Activated CD8-positive, alpha-beta memory T cell treated with anti-CD3 and anti-CD28 coated beads for 36 hours (primary cell): ENCODE measurements around the gene CCDC85C. TPM values are rescaled to one million over a fixed set of nuclear protein-coding genes. Genes with fewer than 3 reads are reported as not detected.

Experiments
- CTCF ChIA-PET: fragments of 350-600 bp; sonication (Branson Sonifier 250); formaldehyde crosslinking; loops from one replicate; lab custom pipeline; 2021; ENCODE audit warnings: antibody characterized with exemption; lab: Charles Lee
- POLR2A ChIA-PET: fragments of 350-600 bp; sonication (Branson Sonifier 250); formaldehyde crosslinking; loops from one replicate; lab custom pipeline; 2021; ENCODE audit warnings: antibody characterized with exemption; lab: Charles Lee
- total RNA-seq, 2 experiments: library from RNA; stranded (reverse); gene quantifications; one replicate each; pipeline ENCODE4 v1.2.3, GENCODE V29; 2021

The CCDC85C gene
- total RNA-seq, 2 experiments from 2014 or later: 4.7 to 5.5 TPM

DNA sequence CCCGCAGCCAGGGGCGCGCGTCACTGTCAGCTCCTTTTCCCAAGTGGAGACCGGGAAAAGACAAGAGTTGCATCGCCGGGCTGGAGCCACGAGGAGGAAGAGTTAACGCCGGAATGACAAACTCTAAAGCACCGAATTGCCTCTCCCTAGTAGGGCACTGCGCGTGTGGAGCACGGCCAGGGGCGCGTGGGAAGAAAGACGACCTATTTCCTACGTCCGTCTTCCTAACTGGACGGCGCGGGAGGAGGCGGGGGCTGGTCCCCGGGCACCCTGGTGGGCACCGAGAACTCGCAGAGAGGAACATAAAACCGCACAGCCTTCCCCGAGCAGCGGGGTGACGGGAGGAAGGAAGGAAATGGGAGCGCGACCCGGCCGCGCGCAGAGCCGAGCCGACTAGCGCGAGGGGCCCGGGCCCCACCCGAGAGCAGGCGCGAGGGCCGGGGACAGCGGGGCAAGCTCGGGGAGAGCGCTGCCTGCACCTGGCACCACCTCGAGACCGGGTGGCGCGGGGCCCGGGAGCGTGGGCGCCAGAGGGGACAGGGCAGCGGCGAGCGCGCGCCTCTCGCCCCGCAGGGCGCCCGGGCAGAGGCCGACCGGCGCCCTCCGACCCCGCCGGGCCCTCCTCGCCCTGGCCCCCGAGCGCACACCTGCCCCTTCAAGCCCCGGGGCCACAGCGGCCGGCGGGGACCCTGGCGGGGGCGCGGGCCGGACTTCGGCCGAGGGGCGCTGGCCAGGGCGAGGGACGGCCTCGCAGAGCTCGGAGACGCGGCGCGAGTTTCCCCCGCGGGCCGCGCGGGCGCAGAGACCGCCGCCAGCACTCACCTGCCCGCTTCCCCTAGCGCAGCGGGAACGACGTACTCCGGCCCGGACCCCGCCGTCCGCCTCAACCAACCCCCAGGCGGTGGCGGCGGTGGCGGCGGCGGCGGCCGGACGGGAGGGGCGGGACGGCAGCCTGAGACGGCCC is 123.8 kb downstream of the CCDC85C start, which contains the start of gene SETD3:
TSS of gene SETD3 (minus strand) at position 954 of the 964 bp plus-strand sequence. CDS start 15,054 bp downstream, outside the sequence.
- CTCF ChIA-PET: interaction anchor here (1.2 kb wide), 1 partner anchor 10 kb away, joined by 3 read pairs; no protein-coding TSS in a partner anchor

DNA sequence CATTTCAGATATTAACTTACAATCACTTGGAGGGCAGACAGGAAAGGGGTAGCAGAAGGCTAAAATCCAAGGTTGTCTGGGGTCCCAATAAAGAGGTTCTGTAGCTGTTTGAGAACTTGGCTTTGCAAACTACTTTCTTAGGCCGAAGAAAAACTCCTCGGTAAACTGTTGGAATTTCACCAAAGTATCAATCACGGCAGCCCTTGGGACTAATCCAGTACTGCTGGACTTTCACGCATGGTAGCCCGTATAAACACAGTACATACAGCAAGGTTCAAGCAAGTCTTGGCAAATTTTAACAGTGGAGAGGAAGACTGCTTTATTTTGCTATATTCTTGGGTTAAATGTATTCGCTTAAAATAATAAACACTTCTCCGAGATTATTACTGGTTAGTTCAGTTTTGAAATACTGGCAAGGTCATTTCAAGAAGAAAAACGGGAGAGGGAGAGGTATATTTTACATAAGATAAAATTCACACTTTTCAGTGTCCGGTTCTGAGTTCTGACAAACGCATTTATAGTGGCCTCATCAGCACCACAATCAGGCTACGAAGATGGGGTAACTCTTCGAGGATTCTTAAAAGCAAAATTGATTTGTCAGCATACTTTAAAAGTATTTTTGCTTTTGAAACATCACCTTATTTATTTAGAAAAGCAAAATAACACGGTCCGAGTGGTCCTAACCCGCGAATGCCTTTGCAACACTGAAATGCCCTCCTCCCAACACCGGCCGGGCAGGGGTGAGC is 124.7 kb downstream of the CCDC85C start:
- POLR2A ChIA-PET: interaction anchor here (2.4 kb wide), 1 partner anchor 125 kb away, joined by 16 read pairs; the partner anchor contains the start of gene CCDC85C
- CTCF ChIA-PET: interaction anchor here (0.9 kb wide), 1 partner anchor 43 kb away, joined by 3 read pairs; no protein-coding TSS in a partner anchor

More for the DNA sequence above, 123.8 kb downstream of the CCDC85C start, which contains the start of gene SETD3:
- POLR2A ChIA-PET: interaction anchor here (0.6 to 2.4 kb wide), 10 partner anchors 9 to 625 kb away, joined by 3 to 16 read pairs (median 3); partner anchors contain the start of genes BCL11B, CCDC85C and CYP46A1

DNA sequence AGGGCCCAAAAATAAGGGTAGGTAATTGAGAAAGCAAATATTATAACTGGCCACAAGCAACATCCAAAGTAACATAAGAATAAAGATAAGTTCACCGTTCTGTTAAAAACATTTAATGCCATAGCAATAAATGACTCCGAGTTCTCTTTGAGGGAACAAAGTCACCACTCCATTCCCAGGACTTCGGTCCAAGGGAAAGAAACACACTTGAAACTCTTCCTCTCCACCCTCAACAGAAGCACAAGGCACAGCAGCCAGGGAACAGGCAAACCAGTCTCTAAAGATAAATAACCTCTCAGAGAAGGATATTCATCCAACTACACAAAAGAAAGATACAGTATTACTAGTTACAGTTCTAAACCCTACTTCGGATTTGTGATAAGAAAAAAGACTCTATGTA is 125.9 kb downstream of the CCDC85C start:
- ChIA-PET CTCF (no interaction called here), POLR2A (no interaction called here)

DNA sequence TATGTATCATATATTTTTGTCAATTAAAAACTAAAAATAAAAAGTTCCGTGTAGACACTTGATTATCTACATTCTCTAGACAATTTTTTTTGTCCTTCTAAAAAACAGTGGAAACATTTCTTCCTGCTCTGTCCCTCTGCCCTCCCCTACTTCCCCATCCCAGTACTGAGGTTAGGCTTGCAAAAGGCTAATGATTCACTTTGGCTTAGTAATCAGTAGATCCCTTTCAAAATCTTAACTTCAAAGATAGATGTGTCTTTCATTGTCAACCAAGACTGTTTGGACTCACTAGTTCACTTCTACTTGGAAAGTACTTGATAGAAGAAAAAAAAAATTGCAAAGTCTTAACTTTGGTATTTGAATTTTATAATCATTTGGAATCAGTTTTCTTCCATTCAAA is 127.1 kb downstream of the CCDC85C start:
- ChIA-PET CTCF (no interaction called here), POLR2A (no interaction called here)

DNA sequence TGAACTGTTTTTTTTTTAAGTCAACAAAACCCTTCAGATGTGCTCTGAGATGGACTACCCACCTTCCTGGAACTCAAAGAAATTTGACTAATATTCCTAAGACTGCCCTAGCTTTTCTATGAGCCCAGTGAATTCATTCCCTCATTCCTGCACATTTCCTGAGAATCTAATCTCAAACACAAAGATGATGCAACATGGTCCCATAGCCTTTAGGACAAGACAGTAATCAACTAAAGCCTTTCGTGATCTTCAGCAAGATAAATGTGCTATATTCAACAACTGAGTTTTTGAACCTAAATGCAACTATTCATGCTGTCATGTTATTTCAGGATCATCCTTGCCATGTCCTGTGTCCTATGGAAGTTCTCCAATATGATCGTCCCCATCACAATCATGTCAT is 128.3 kb downstream of the CCDC85C start:
- ChIA-PET POLR2A (no interaction called here), CTCF (no interaction called here)

DNA sequence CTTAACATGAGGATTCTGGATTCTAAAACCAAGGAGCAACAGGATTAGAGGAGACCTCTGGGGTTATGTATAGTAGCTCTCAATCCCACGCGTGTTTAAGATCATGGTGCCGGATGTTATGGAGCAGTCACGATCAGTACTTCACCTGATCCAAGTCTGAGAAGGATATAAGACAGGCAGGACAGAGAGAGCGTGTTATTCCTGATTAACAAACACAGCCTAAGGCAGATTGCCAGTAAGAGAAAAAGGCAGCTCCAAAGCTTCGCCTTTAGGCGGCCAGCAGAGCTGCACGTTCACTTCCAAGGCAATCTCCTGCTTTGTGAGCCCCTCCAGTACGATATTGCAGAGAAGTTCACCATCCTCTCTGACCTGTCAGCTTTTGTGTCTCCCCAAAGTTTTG is 128.8 kb downstream of the CCDC85C start:
- CTCF ChIA-PET: no interaction called here

DNA sequence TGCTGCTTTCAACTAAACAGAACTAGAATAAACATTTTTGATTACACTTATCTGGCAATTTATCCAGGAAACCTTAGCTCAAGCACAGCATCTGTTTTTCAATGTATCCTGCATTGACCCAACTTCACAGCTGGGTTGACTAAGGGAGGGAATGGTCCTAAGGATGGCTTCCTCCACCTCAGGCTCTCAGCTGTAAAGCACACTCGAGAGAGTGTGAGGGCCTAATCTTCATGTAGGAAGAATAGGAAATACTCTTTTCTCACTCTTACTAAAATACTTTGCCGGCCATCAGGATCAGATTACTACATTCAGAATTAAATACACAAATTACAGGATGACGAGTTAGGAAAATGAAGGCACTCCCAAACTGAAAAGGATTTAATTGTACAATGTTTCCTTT is 130.5 kb downstream of the CCDC85C start:
- CTCF ChIA-PET: no interaction called here
- POLR2A ChIA-PET: no interaction called here

More for the DNA sequence above, 128.8 kb downstream of the CCDC85C start:
- POLR2A ChIA-PET: no interaction called here

DNA sequence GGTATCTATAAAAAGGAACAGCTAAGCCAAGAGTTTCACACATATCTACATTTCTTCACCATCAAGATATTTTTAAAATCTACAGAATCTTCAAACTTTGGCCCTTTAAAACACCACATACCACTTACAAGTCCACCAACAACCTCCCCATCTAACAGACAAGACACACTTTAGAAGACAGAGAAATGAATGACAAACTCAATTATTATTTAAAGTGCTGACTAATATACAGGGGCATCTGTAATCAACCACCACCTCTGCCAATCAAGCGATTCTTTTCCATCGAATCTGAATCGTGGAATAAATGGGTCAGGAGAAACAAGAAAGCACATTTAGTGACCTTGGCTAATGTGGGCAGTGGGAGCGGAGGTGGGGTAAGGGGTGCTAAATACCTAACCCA is 131.1 kb downstream of the CCDC85C start:
- ChIA-PET CTCF (no interaction called here), POLR2A (no interaction called here)

DNA sequence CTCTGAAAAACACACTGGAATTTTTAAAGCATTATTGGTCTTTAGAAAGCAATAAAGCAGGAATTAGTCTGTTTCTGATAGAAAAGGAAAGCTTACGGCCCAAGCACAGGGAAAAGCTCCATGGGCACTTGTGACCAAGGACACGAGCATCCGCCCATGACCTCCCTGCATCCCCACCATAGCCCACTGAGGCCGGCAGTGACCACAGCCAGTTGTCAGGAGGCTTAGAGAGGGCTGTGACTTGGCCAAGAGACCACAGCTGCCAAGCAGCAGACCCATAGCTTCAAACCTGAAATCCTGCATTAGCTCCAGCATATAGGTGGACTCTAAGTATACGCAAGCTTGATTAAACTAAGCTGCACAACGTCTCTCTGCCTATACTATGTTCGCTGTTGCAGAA is 132.3 kb downstream of the CCDC85C start:
- POLR2A ChIA-PET: interaction anchor here (0.9 kb wide), 1 partner anchor 9 kb away, joined by 3 read pairs; the partner anchor contains the start of genes CCNK and SETD3
- CTCF ChIA-PET: no interaction called here

DNA sequence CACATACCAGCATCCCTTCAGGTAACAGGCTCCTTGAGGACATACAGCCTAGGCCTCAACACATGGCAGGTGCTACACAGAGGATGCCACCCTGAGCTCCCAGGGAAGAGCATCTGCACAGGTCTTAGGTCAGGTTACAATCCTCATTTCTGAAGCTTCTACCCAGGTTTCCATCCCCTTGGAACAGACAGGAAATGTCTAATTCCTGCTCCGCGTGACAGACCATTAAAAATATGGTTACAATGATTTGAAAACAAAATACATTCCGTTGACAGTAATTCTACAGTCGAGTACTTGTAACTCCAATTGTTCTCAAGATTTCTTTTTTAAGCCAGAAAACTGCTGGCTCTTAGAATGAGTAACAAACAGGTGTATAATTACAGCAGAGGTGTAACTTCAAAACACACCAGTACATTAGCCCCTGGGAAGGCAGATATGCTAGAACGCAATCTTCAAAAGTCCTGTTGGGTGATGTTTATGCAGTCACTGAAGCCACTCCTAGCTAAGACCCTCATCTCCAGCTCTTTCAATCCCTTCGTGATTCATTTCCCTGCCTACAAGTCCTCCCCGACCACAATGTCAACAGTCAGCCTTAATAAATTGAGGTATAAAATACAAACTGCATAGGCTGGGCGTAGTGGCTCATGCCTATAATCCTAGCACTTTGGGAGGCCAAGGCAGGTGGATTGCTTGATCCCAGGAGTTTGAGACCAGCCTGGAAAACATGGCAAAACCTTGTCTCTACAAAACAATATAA is 135.0 kb downstream of the CCDC85C start:
- POLR2A ChIA-PET: no interaction called here

DNA sequence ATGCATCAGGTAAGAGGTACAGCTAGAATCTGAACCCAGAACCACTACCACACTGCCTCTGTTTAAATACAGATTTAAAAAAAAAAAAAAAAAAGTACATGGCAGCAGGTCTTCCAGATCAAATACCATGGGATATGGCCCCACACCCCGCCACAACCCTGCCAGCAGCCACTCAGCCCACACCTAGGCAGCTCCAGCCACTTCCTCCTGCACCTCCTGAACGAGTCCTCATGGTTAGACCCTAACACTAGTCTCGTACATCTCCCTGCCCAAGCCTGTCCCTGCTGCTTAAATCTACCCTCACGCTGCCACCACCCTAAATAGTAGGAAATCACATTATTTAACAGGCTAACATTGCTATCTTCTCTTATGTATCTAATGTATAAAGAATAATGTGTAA is 135.9 kb downstream of the CCDC85C start:
- POLR2A ChIA-PET: interaction anchor here (0.7 kb wide), 2 partner anchors 61 to 462 kb away, joined by 5 to 6 read pairs; no protein-coding TSS in a partner anchor
- CTCF ChIA-PET: no interaction called here

More for the DNA sequence above, 135.0 kb downstream of the CCDC85C start:
- CTCF ChIA-PET: no interaction called here

DNA sequence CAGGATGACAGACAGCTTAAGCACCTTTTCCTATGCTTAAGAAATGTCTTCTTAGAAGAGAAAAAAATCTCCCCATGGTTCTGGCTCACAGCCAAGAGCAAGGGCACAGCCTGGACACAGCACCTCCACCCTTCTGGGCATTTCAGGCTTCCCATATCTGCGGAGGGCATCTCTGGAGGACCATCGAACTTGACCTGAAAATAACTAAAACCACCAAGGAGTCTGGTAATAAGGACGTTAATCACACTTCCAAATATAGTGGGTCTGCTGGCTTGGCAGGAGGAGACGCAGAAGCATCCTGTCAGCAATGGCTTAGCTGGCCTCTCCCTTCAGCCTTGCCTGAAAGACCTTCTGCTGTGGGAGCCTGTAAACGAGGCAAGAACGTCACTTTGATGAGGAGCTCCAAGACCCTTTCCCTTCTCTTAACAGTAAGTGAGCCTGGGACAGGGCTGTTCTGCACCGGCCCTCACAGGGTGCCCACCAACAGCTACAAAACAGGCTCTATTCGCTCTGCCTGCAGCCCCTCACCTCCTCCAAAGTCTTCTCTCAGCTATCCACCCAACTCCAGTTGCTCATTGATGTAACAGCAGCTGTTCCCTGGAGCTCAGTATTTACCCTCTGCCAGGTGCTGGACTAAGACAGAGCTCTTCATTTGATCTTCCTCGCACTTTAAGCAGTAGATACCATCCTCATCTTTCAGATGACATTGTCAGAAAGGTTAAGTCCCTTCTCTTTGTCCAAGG is 136.5 kb downstream of the CCDC85C start:
- POLR2A ChIA-PET: interaction anchor here (0.6 to 0.7 kb wide), 2 partner anchors 62 to 193 kb away, joined by 5 to 19 read pairs; no protein-coding TSS in a partner anchor

DNA sequence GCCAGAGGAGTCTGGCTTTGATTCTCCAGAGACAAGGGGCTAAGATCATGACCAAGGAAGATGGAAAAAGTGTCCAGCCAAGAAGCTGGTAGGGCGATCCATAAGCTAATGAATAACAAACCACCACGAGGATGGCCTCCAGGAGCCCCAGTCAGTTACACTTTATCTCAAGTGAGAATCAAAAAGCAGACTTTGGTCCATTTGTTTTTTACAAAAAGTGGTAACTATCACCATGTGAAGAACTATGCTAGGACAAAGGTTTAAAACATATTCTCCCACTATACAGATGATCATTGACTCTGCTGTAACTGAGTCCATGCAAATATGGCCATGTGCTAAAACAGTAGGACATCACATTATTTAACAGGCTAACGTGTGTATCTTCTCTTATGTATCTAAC is 137.2 kb downstream of the CCDC85C start:
- ChIA-PET POLR2A (no interaction called here), CTCF (interaction anchor here (0.9 kb wide), 1 partner anchor 78 kb away, joined by 3 read pairs; no protein-coding TSS in a partner anchor)

More for the DNA sequence above, 136.5 kb downstream of the CCDC85C start:
- CTCF ChIA-PET: no interaction called here

DNA sequence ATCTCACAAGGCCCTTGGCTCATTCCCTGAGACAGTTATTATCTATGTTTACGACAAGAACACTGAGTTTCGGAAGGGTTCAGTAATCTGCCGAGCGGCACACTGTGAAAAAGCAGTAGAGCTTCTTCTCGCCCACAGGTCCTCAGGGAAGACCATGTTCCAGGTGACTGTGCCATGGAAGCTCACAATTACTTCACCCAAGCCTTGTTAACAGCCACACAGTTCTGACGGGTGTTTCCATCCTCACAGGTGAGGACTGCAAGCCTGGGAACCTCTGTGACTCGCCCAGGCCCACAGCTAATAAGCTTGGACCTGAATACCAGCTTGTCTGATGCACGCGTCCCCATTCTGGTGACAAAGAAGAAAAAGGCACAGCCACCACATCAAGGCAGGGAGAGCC is 138.7 kb downstream of the CCDC85C start:
- POLR2A ChIA-PET: no interaction called here
- CTCF ChIA-PET: no interaction called here

DNA sequence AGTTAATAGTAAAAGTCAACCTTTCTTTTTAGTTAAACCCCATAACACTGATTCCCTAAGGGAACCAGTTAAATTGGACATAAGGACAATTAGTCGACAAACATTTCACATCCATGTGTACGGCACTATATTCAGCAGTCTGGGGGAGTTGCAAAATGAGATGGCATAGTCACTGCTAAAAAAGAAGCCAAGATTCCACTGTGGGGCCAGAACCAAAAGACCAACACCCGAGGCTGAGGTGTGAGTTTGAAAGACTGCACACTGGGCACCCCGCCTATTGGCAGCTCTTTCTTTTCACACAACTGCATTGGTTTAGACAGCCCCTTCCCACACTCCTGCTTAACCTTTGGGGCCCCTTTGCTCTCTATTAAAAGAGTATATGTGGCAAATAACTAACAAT is 140.0 kb downstream of the CCDC85C start:
- CTCF ChIA-PET: no interaction called here
- POLR2A ChIA-PET: no interaction called here

DNA sequence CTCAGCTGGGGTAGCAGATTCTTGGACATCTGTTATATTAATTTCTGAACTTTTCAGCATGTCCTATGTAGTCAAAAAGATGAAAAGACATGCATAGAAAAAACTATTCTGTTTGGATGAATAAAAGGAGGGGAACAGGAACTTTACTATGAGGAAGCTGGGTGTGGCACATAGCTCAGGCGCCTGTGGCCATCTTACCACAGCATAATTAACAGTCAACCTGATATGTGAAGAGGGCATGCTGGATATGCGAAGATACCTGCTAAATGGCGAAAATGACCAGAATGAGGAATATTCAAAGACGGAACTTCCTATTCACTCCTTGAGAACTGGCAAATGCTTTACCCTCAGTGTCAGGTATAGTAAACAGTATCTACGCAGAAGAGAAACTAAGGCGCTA is 141.8 kb downstream of the CCDC85C start:
- ChIA-PET CTCF (no interaction called here), POLR2A (no interaction called here)

DNA sequence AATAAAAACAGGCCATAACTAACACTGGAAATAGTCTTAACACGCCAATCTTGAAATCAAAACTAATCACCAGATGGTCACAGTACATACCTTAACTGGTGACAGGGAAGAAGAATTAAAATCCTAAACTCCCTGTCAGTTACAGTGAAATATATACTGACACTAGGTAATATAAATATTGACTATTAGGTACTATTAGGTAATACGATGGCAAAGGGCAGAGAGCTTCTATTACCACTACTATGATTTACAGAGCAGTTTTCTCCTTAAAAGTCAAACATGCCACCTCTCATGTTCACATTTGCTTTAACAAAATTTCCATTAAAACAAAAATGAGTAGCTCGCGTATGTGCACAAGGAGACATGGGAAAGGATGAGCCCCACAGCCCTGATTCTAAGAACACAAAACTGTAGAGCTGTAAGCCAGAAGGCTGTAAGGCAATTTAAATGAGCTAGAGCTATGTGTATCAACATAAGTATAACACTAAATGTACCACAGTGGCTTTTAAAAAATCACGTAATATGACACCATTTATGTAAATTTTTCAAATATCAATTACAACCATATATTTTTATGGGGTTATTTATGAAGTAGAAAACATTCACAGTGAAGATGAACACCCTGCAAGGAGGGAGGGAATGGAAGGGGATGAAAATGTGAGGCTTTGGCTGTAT is 142.5 kb downstream of the CCDC85C start:
- POLR2A ChIA-PET: no interaction called here

DNA sequence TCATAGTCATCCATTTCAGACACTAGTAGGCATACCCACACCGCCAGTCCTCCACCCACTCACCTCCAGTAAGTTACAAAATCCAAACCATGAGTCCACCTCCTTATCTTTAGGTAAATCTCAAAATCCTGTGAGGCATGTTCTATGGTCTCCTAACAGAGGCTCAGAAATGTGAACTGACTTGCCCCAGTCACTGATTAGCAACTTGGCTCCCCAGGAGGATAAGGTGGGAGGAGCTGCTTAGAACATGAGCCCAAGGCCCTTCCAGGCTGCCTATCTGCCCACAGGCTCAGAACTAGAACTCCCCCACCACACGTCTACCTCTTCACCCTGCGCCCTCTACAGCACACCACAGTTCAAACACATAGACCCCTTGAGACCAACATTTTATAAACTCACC is 143.2 kb downstream of the CCDC85C start:
- POLR2A ChIA-PET: no interaction called here
- CTCF ChIA-PET: no interaction called here

More for the DNA sequence above, 142.5 kb downstream of the CCDC85C start:
- CTCF ChIA-PET: no interaction called here
